Upper lobe of left lung (tissue), 6 donors: ENCODE results near the gene C16orf95. TPM values are rescaled to one million over a fixed set of nuclear protein-coding genes. Genes with fewer than 3 reads are reported as not detected.

ENCODE experiments used
- ATAC-seq, 2 donors: fragments of 200-7000 bp; cut with Tn5 transposase; one replicate each; pipeline ENCODE4 v1.9.1; 2022; ENCODE audit warnings: mild to moderate bottlenecking in 2 of 2, moderate library complexity in 2 of 2; ENCODE audit not compliant: low FRiP score in 2 of 2
- DNase-seq, 2 donors: peaks; one replicate each; pipeline ENCODE4 v3.0.0-alpha.2; 2019 to 2020
- H3K27ac ChIP-seq, 4 donors: fragments of 200-600 bp; sonication (generic); one replicate each; pipeline ENCODE4 v1.5.1; 2016 to 2019
- H3K27me3 ChIP-seq, 4 donors: fragments of 200-600 bp; sonication (generic); one replicate each; pipeline ENCODE4 v1.5.1; 2017 to 2019
- H3K36me3 ChIP-seq, 4 donors: fragments of 200-600 bp; sonication (generic); one replicate each; pipeline ENCODE4 v1.5.1; 2016 to 2019
- H3K4me1 ChIP-seq, 4 donors: fragments of 200-600 bp; sonication (generic); one replicate each; pipeline ENCODE4 v1.5.1; 2018 to 2019
- H3K4me3 ChIP-seq, 4 donors: fragments of 200-600 bp; sonication (generic); one replicate each; pipeline ENCODE4 v1.5.1; 2017 to 2019; ENCODE audit warnings: mild to moderate bottlenecking in 2 of 4, moderate library complexity in 1 of 4
- H3K9me3 ChIP-seq, 4 donors: fragments of 200-600 bp; sonication (generic); one replicate each; pipeline ENCODE4 v1.5.1; 2018 to 2019
- EP300 ChIP-seq, 4 donors: sonication (generic); formaldehyde crosslinking; IDR thresholded peaks; one replicate each; pipeline ENCODE4 v1.5.1; 2017; ENCODE audit warnings: antibody characterized with exemption in 4 of 4, control low read depth in 2 of 4
- POLR2A ChIP-seq, 4 donors: fragments of 450-650 bp; IDR thresholded peaks; one replicate each; pipeline ENCODE4 v1.5.1; 2016 to 2017; ENCODE audit warnings: antibody characterized with exemption in 4 of 4, mild to moderate bottlenecking in 2 of 4
- POLR2AphosphoS5 ChIP-seq, 2 donors: sonication (generic); formaldehyde crosslinking; IDR thresholded peaks; one replicate each; pipeline ENCODE4 v1.5.1; 2017; ENCODE audit warnings: antibody characterized with exemption in 2 of 2
- WGBS, 2 donors: methylation state at CpG; one replicate each; pipeline ENCODE4 v1.1.5; 2017 to 2018; 5-methylcytosine and 5-hydroxymethylcytosine counted together
- total RNA-seq, 6 donors: library from RNA; depleted of rRNA in 4 of 6; stranded (reverse); fragments of >200 nt in 4 of 6; gene quantifications; one replicate each; pipeline versions ENCODE4 v1.1.0 to v1.2.1, GENCODE V29; 2016 to 2021
- TF ChIP-seq, protein P1 (sequence below), 6 experiments: fragments of 450-650 bp in 4 of 6; fragments of 200-600 bp in 2 of 6; sonication (generic) in 2 of 6; IDR thresholded peaks; one replicate each; pipeline ENCODE4 v1.5.1; 2016 to 2019; ENCODE audit warnings: antibody characterized with exemption in 6 of 6
- donor health status: DM: no; HTN: no; CAD: no; lungs with moderate emphysema.
- donor health status: DM: no; HTN: yes; CAD: no; lungs with severe emphysema.

C16orf95 gene
- total RNA-seq, 6 donors from 2014 or later = 1.8 to 9.4 (median 3.4) TPM

DNA sequence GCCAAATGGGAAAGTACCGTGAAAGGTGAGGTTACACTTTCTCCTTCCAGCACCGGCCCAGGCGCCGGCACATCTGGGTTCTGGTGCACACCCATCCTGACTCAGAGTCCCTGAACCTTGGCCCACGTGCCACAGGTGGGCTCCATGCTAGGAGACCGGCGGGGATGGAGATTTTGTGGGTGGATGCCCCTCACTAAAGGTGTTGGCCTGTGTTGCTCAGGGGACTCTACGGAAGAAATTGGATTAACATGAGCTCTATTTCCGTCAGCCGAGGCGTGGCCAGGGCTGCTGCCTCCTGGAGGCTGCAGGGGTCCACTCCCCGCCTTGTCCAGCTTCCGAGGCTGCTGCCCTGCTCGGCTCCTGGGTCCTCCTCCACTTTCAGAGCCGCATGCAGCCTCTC, 35.6 kb upstream of the C16orf95 start:
- DNase-seq (peak in 1 of 2 donors; percentile 57), ATAC-seq (no peak)
- Histone ChIP-seq H3K4me1 (no peaks in the 10 kb centered on the region), H3K9me3 (no peaks in the 10 kb centered on the region), H3K27me3 (no peaks in the 10 kb centered on the region), H3K36me3 (peaks cover 0 to 23% (median 3%) of the 10 kb centered on the region in 4 donors), H3K27ac (no peak overlapping the region), H3K4me3 (no peak overlapping the region)
- TF ChIP-seq, protein P1, sequence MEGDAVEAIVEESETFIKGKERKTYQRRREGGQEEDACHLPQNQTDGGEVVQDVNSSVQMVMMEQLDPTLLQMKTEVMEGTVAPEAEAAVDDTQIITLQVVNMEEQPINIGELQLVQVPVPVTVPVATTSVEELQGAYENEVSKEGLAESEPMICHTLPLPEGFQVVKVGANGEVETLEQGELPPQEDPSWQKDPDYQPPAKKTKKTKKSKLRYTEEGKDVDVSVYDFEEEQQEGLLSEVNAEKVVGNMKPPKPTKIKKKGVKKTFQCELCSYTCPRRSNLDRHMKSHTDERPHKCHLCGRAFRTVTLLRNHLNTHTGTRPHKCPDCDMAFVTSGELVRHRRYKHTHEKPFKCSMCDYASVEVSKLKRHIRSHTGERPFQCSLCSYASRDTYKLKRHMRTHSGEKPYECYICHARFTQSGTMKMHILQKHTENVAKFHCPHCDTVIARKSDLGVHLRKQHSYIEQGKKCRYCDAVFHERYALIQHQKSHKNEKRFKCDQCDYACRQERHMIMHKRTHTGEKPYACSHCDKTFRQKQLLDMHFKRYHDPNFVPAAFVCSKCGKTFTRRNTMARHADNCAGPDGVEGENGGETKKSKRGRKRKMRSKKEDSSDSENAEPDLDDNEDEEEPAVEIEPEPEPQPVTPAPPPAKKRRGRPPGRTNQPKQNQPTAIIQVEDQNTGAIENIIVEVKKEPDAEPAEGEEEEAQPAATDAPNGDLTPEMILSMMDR (IDR thresholded peaks at IDR 0.05) = no peak
- TF ChIP-seq POLR2A (IDR thresholded peaks at IDR 0.05) (no peak), EP300 (IDR thresholded peaks at IDR 0.05) (no peak), POLR2AphosphoS5 (IDR thresholded peaks at IDR 0.05) (no peak)
- WGBS, 2 donors = 91 to 94% methylated on average over 6 to 15 of the region's 15 CpGs

DNA sequence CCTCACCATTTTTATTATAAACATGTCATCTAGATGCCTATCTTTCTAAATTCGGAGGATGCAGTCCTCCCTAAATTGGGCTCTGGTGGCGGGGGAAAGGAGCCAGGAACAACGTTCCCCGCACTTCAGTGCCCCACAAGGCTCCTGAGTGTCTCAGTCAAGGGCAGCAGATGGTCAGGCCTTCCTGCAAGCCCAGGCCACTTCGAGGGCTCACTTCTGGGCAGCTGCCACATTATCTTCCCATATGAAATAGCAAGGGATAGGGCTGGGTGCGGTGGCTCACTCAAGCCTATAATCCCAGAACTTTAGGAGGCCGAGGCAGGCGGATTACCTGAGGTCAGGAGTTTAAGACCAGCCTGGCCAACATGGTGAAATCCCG, 34.1 kb upstream of the C16orf95 start:
- H3K27me3 ChIP-seq = no peaks in the 10 kb centered on the region
- DNase-seq (no peak), ATAC-seq (no peak)
- no peak overlapping the region for H3K4me3 ChIP-seq
- WGBS, 2 donors = 76 to 81% methylated on average over 9 of the region's 9 CpGs
- H3K36me3 ChIP-seq = peaks cover 0 to 16% (median 5%) of the 10 kb centered on the region in 4 donors
- no peaks in the 10 kb centered on the region for H3K4me1 ChIP-seq
- no peak overlapping the region for H3K27ac ChIP-seq
- TF ChIP-seq POLR2A (IDR thresholded peaks at IDR 0.05) (no peak), POLR2AphosphoS5 (IDR thresholded peaks at IDR 0.05) (no peak)
- TF ChIP-seq, protein P1 (IDR thresholded peaks at IDR 0.05) = no peak
- no peaks in the 10 kb centered on the region for H3K9me3 ChIP-seq

DNA sequence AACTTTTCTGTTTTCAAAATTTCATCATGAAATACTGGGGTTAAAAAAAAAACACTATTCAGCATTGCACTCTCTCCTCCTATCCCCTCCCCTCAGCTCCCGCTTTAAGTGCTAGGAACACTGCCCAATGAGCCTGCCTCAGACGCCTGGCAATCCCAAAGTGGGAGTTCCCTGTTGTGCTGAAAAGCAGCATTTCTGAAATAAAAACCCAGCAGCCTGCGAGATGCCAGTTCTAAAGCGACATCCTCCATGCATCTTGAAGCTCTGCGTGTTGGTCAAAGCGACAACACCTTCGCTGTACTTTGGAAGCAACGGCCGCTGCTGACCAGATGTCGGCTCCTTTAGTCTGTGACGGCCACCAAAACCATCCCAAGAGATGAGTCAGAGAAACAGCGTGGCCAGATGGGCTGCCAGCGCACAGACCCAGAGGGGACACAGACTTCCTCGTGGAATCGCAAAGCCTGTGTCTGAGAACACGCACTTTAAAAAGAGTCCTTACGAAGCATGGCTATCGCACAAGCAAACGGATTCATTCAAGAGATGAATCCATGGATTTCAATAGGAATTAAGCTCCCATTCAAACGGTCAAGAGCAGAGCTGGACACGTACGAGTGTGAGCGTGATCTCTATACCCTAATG, 33.6 kb upstream of the C16orf95 start:
- DNase-seq (no peak), ATAC-seq (peak in 1 of 2 donors; percentile 58)
- Histone ChIP-seq H3K36me3 (peaks cover 0 to 20% (median 5%) of the 10 kb centered on the region in 4 donors), H3K27me3 (no peaks in the 10 kb centered on the region), H3K4me3 (no peak overlapping the region), H3K27ac (no peak overlapping the region), H3K4me1 (peaks cover 0 to 3% (median 0%) of the 10 kb centered on the region in 4 donors), H3K9me3 (no peaks in the 10 kb centered on the region)
- 79 to 85% methylated on average over 22 to 23 of the region's 23 CpGs for WGBS, 2 donors
- TF ChIP-seq EP300 (IDR thresholded peaks at IDR 0.05) = no peak
- TF ChIP-seq, protein P1 (IDR thresholded peaks at IDR 0.05) = no peak

DNA sequence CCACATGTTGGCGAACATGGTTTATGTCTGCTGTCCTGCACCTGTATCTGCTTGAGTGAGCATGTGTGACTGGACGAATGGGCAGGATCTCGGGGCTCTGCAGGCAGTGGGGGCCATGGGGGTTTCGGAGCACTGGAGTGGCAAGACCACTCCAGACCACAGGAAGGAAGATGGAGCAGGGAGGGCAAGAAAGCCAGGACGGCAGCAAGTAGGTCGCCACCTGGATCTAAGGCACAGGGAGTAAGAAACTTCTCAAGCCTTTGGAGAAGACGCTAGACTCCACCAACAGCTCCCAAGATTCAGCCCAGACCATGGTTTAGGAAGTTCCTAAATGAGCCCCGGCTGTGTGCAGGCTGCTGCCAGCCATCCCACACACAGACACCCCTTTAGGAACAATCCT, 32.8 kb upstream of the C16orf95 start:
- Histone ChIP-seq H3K27me3 (no peaks in the 10 kb centered on the region), H3K9me3 (no peaks in the 10 kb centered on the region), H3K4me3 (no peak overlapping the region), H3K27ac (no peak overlapping the region), H3K36me3 (peaks cover 0 to 21% (median 5%) of the 10 kb centered on the region in 4 donors), H3K4me1 (peaks cover 4 to 10% (median 7%) of the 10 kb centered on the region in 4 donors)
- TF ChIP-seq POLR2A (IDR thresholded peaks at IDR 0.05) = no peak
- TF ChIP-seq, protein P1 (IDR thresholded peaks at IDR 0.05) = no peak
- no peak for TF ChIP-seq EP300 (IDR thresholded peaks at IDR 0.05)
- no peak for TF ChIP-seq POLR2AphosphoS5 (IDR thresholded peaks at IDR 0.05)
- no peak for ATAC-seq
- no peak for DNase-seq
- WGBS, 2 donors = 87 to 93% methylated on average over 7 to 8 of the region's 8 CpGs

DNA sequence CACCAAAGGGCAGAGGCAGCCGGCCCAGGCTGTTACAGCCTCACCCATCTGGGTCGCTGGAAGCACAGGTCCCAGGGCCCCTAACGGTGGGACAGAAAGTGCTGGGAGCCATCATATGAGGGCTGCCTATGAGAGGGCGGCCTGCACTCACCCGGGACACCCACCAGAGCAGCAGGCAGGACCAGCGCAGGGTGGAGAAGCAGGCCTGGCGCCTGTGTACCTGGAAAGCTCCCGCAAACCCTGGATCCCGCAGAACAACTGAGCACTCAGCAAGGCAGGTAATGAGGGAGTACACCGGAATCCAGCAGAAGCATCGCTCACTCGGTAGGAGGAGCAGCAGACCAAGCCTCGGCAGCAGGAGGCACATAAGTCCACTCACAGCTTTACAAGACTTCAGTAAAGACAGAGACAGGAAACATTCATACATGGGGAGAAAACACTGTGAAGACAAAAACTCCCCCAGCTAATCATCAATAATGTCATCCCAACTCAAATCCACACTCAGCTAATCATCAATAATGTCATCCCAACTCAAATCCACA, 31.5 kb upstream of the C16orf95 start:
- Histone ChIP-seq H3K9me3 (no peaks in the 10 kb centered on the region), H3K4me3 (no peak overlapping the region), H3K27me3 (no peaks in the 10 kb centered on the region), H3K4me1 (peaks cover 13 to 23% (median 15%) of the 10 kb centered on the region in 4 donors), H3K36me3 (peaks cover 0 to 24% (median 9%) of the 10 kb centered on the region in 4 donors), H3K27ac (no peak overlapping the region)
- DNase-seq (no peak), ATAC-seq (no peak)
- 99% methylated on average over 9 of the region's 13 CpGs; no CpG with 5 or more reads in 1 of the 2 donors for WGBS, 2 donors
- TF ChIP-seq POLR2AphosphoS5 (IDR thresholded peaks at IDR 0.05) (no peak), POLR2A (IDR thresholded peaks at IDR 0.05) (no peak), EP300 (IDR thresholded peaks at IDR 0.05) (no peak)
- TF ChIP-seq, protein P1 (IDR thresholded peaks at IDR 0.05) = no peak
